Activated T-cell treated with anti-CD3 and anti-CD28 coated beads, Interleukin-2, amount 50 U/mL, for 4 hours (primary cell): ENCODE results near the gene POLR3K. TPM values are rescaled to one million over a fixed set of nuclear protein-coding genes. Genes with fewer than 3 reads are reported as not detected.

Experiments
- ATAC-seq, 2 donors: fragments of 200-7000 bp; cut with Tn5 transposase; one replicate each; pipeline ENCODE4 v1.10.0; 2021
- DNase-seq: peaks from one replicate; pipeline ENCODE4 v3.0.0-alpha.2; 2020
- H3K27me3 Mint-ChIP-seq: one replicate; pipeline ENCODE4 v1.8.0; 2021; ENCODE audit warnings: low read depth, mixed read lengths
- H3K36me3 Mint-ChIP-seq: one replicate; pipeline ENCODE4 v1.8.0; 2022; ENCODE audit warnings: mixed read lengths; ENCODE audit not compliant: insufficient read depth
- H3K4me1 Mint-ChIP-seq: one replicate; pipeline ENCODE4 v1.8.0; 2021; ENCODE audit warnings: low read depth, mixed read lengths
- H3K4me3 Mint-ChIP-seq: one replicate; pipeline ENCODE4 v1.8.0; 2021; ENCODE audit warnings: mild to moderate bottlenecking, moderate library complexity, mixed read lengths
- H3K9me3 Mint-ChIP-seq: one replicate; pipeline ENCODE4 v1.8.0; 2021; ENCODE audit warnings: mixed read lengths
- total RNA-seq, 3 donors: library from RNA; stranded (reverse); gene quantifications; one replicate each; pipeline ENCODE4 v1.2.1, GENCODE V29; 2021

Gene POLR3K
- total RNA-seq, 3 donors from 2014 or later, result 80.8 to 89.5 (median 87.9) TPM

- H3K4me1 Mint-ChIP-seq, result no peaks in the 10 kb centered on the region
- DNase-seq (no peak), ATAC-seq (no peak)
- no peaks in the 10 kb centered on the region for H3K9me3 Mint-ChIP-seq
- no peak overlapping the region for H3K4me3 Mint-ChIP-seq
- H3K36me3 Mint-ChIP-seq, result no peaks in the 10 kb centered on the region
- H3K27me3 Mint-ChIP-seq, result peaks cover 7% of the 10 kb centered on the region
Measured at GRCh38 chr16:63466-63865, 10.1 kb upstream of the POLR3K start.

DNA sequence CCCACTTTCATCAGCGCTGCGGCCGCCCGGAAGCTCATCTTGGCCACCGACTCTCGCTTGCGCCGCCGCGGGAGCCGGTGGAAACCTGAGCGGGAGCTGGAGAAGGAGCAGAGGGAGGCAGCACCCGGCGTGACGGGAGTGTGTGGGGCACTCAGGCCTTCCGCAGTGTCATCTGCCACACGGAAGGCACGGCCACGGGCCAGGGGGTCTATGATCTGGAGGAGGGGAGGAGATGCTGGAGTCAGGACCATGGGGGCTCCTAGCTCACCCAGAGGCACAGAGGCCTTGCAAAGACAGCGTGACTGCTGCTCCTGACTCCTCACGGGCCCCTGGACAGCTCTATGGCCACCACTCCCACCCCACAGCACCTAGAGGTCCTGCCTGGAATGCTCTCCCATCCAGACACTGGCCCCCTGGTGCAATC, 9.6 kb upstream of the POLR3K start:
- peaks cover 10% of the 10 kb centered on the region for H3K27me3 Mint-ChIP-seq
- H3K36me3 Mint-ChIP-seq, result peaks cover 2% of the 10 kb centered on the region
- no peaks in the 10 kb centered on the region for H3K9me3 Mint-ChIP-seq
- H3K4me3 Mint-ChIP-seq, result no peak overlapping the region
- no peaks in the 10 kb centered on the region for H3K4me1 Mint-ChIP-seq
- no peak for ATAC-seq
- DNase-seq, result no peak

DNA sequence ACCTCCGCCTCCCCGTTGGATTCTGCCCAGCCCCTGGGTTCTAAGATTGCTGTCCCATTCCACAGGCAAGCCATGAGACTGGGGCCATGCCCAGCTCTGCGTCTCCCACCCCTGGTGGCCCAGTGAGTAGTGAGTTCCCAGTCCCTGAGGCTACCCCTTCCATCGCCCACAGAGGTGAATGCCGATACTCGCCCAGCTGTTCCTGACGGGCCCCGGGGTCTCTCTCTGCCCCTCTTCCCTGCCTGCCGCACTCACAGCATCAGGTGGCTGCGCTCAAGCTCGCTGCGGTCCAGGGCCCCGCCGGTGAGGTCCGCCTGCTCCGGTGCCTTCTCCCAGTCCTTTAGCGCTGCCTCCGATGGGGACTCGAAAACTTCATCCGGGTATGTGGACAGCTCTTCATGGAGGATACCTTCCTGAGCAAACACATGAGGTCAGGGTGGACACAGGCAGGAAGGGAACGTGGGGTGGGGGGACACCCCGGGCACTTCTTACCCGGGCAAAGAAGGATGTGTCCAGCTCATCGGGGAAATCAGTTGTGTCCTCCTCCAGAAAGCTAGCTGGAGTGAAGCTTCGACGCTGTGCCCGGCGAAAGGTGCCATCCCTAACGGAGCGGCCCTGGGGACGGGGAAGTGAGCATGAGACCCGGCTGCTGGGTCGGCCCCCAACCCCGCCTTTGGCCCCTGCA, 9.0 kb upstream of the POLR3K start:
- no peak for DNase-seq
- Mint-ChIP-seq H3K4me3 (no peak overlapping the region), H3K36me3 (peaks cover 3% of the 10 kb centered on the region), H3K4me1 (no peaks in the 10 kb centered on the region), H3K27me3 (peaks cover 7% of the 10 kb centered on the region), H3K9me3 (no peaks in the 10 kb centered on the region)
- ATAC-seq, result no peak

- Mint-ChIP-seq H3K27me3 (peaks cover 7% of the 10 kb centered on the region), H3K4me1 (no peaks in the 10 kb centered on the region), H3K36me3 (peaks cover 3% of the 10 kb centered on the region), H3K9me3 (no peaks in the 10 kb centered on the region), H3K4me3 (no peak overlapping the region)
- ATAC-seq, result no peak
- no peak for DNase-seq
Measured at GRCh38 chr16:61879-62281, 8.5 kb upstream of the POLR3K start.

DNA sequence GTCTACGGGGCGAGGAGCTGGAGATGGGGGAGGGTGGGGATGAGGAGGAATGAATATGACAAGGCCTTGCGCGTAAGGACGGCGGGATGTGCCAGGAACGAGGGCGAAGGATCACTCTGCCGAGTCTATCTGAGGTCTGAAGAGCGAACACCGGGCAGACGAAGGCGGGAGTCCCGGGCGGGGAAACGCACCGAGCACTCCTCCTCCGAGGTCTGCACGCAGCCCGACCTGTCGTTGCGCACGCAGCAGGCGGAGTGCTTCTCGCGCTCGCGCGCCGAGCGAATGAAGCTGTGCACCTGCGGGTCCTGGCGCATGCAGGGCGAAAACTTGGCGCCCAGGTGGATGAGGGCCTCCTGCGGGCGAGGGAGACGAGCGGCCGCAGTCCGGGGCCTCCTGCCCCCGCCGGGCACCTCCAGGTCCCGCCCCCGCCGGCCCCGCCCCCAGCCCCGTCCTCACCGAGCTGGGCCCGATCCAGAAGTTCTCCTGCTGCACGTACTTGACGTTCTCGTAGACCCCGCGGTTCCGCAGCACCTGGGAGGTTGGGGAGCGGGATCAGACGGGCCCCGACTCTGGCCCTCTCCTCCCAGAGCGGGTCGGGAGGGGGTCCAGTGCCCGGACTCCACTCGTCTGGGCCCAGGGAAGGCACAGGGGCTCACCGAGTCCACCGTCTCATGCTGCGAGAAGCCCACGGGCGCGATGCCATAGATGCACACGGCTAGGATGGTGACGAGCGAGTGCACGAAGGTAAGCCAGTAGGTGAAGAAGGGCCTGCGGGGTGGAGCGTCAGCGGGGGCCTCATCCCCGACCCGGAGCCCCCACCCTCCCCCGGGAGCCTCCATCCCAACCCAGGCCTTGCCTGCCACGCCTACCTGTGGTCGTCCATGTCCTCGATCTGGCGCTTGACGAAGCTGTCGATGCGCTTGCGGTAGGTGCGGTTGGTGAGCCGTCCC, 7.8 kb upstream of the POLR3K start:
- Mint-ChIP-seq H3K27me3 (peaks cover 7% of the 10 kb centered on the region), H3K9me3 (no peaks in the 10 kb centered on the region), H3K4me1 (no peaks in the 10 kb centered on the region), H3K36me3 (peaks cover 5% of the 10 kb centered on the region), H3K4me3 (no peak overlapping the region)
- DNase-seq (no peak), ATAC-seq (no peak)

DNA sequence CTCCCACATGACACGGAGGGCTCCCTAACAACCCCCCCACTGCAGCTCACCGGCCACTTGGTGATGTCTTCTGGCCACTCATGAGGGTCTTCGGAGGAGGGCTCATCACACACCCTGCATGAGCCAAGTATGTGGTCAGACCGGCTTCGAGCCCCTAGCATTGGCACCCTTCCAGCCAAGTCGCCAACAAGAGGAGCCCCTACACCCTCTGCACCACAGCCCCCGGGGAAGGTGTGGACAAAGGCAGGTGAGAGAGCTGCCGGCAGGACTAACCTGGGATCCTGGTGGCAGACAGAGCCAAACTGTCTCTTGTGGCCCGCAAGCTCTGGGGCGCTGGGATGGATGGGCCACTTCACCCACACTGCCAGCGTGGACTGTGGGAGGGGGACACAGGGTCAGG, 6.8 kb upstream of the POLR3K start:
- no peak overlapping the region for H3K4me3 Mint-ChIP-seq

GRCh38 chr16:59440-60059, 6.1 kb upstream of the POLR3K start:
- Mint-ChIP-seq H3K4me3 (no peak overlapping the region), H3K9me3 (no peaks in the 10 kb centered on the region), H3K4me1 (peaks cover 2% of the 10 kb centered on the region), H3K36me3 (peaks cover 7% of the 10 kb centered on the region), H3K27me3 (peaks cover 3% of the 10 kb centered on the region)
- no peak for DNase-seq
- no peak for ATAC-seq

More for the DNA sequence above, 6.8 kb upstream of the POLR3K start:
- Mint-ChIP-seq H3K4me1 (no peaks in the 10 kb centered on the region), H3K27me3 (peaks cover 3% of the 10 kb centered on the region), H3K36me3 (peaks cover 7% of the 10 kb centered on the region), H3K9me3 (no peaks in the 10 kb centered on the region)
- DNase-seq, result no peak
- ATAC-seq, result no peak

DNA sequence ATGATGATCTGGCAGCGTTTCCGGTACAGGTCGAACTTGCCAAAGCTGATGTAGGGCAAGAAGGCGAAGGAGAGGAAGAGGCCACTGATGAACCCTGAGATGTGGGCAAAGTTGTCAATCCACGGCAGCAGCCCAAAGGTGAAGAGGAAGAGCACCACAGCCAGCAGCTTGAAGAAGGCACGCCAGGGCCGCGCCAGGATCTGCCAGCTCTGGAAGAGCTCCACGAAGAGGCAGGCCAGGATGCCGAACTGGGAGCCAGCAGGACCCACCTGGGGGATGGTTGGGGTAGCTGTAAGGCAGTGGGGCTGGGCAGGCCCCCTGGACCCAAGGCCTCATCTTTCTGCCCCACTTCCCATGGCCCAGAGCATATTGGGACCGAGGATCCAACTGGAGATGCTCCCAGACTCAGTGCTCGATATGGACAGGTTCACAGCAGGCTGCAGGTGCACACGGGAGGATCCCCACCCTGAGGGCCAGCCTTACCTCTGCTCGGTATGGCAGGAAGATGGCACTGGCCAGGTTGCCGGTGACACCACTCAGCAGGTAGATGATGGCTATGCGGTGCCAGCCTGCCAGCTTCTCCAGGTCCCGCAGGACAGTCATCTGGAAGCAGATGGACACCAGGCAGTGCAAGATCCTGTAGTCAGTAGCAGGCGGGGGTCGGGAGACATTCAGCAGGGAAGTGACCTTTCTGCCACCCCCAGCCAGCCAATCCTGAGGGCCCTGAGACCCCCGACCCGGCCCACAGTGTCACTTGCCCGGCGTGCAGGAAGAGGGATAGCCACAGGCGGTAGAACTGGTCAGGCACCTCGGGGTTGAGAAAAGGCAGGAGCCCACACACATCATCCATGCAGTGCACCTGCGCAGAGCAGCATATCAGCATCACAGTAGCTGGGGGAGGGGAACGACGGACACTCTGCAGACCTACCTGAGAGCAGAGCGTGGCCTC, 5.4 kb upstream of the POLR3K start:
- Mint-ChIP-seq H3K36me3 (peaks cover 7% of the 10 kb centered on the region), H3K4me1 (peaks cover 5% of the 10 kb centered on the region), H3K27me3 (peaks cover 3% of the 10 kb centered on the region), H3K4me3 (no peak overlapping the region), H3K9me3 (no peaks in the 10 kb centered on the region)
- no peak for ATAC-seq
- no peak for DNase-seq

- Mint-ChIP-seq H3K9me3 (no peaks in the 10 kb centered on the region), H3K36me3 (peaks cover 10% of the 10 kb centered on the region), H3K4me3 (no peak overlapping the region), H3K27me3 (peaks cover 3% of the 10 kb centered on the region), H3K4me1 (peaks cover 9% of the 10 kb centered on the region)
- no peak for DNase-seq
- no peak for ATAC-seq
Measured at GRCh38 chr16:57711-58110, 4.3 kb upstream of the POLR3K start.

- ATAC-seq (no peak), DNase-seq (no peak)
- H3K9me3 Mint-ChIP-seq, result no peaks in the 10 kb centered on the region
- H3K27me3 Mint-ChIP-seq, result peaks cover 3% of the 10 kb centered on the region
- peaks cover 11% of the 10 kb centered on the region for H3K36me3 Mint-ChIP-seq
- peak overlapping the region; percentile 43 for H3K4me3 Mint-ChIP-seq
- peaks cover 15% of the 10 kb centered on the region for H3K4me1 Mint-ChIP-seq
Measured at GRCh38 chr16:56231-56927, 3.0 kb upstream of the POLR3K start.

DNA sequence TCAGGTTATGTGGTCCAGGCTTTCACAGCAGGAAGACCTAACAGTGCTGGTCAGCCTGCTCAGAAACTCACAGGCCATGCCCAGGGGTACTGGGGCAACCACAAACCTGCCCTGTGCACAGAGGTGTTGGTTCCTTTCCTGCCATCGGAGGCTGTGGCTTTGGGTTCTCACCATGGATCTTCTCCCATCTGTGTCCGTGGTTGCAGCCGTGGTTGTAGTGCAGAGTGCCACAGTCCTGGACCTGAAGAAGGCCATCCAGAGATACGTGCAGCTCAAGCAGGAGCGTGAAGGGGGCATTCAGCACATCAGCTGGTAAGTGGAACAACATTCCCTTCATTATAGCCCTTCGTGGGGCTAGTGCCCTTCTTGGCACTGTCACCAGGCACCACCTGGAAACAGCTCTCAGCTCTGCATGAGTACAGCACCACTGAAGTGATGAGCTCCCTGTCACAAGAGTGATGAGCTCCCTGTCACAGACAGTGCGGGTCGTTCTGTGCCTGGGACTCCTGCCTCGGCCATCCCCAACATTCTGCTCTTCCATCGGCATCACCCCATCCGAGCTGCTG, 2.2 kb upstream of the POLR3K start:
- peak overlapping the region; percentile 43 for H3K4me3 Mint-ChIP-seq
- peaks cover 3% of the 10 kb centered on the region for H3K27me3 Mint-ChIP-seq
- no peaks in the 10 kb centered on the region for H3K9me3 Mint-ChIP-seq
- DNase-seq (no peak), ATAC-seq (no peak)
- H3K36me3 Mint-ChIP-seq, result peaks cover 16% of the 10 kb centered on the region
- peaks cover 22% of the 10 kb centered on the region for H3K4me1 Mint-ChIP-seq

- DNase-seq, result no peak
- H3K4me1 Mint-ChIP-seq, result peaks cover 28% of the 10 kb centered on the region
- peak overlapping the region; percentile 99 for H3K4me3 Mint-ChIP-seq
- no peak for ATAC-seq
- H3K27me3 Mint-ChIP-seq, result peaks cover 3% of the 10 kb centered on the region
- H3K36me3 Mint-ChIP-seq, result peaks cover 20% of the 10 kb centered on the region
- H3K9me3 Mint-ChIP-seq, result no peaks in the 10 kb centered on the region
Measured at GRCh38 chr16:54237-54581, 801 bp upstream of the POLR3K start.
